ENCODE measurements around the gene RTN1.

The RTN1 gene

GRCh38 chr14:59848671-59849070, 21.9 kb downstream of the RTN1 start:
- no peak overlapping the region for H3K27ac Mint-ChIP-seq
- peaks cover 6% of the 10 kb centered on the region for H3K27me3 Mint-ChIP-seq (ENCODE audit: low read depth, poor library complexity)
- no peak for DNase-seq
- H3K9me3 Mint-ChIP-seq = no peaks in the 10 kb centered on the region
- H3K4me3 Mint-ChIP-seq = no peak overlapping the region
- H3K4me1 Mint-ChIP-seq = no peaks in the 10 kb centered on the region
- H3K36me3 Mint-ChIP-seq (ENCODE audit: low read depth) = no peaks in the 10 kb centered on the region
- no peak for TF ChIP-seq CTCF (IDR thresholded peaks at IDR 0.05)

GRCh38 chr14:59847711-59848110, 22.9 kb downstream of the RTN1 start:
- TF ChIP-seq CTCF (IDR thresholded peaks at IDR 0.05) = no peak
- H3K9me3 Mint-ChIP-seq = no peaks in the 10 kb centered on the region
- no peak for DNase-seq
- H3K27ac Mint-ChIP-seq = no peak overlapping the region
- peaks cover 6% of the 10 kb centered on the region for H3K27me3 Mint-ChIP-seq (ENCODE audit: low read depth, poor library complexity)
- no peaks in the 10 kb centered on the region for H3K4me1 Mint-ChIP-seq
- H3K4me3 Mint-ChIP-seq = no peak overlapping the region
- no peaks in the 10 kb centered on the region for H3K36me3 Mint-ChIP-seq (ENCODE audit: low read depth)

GRCh38 chr14:59846595-59846994, 24.0 kb downstream of the RTN1 start:
- H3K27ac Mint-ChIP-seq = no peak overlapping the region
- no peak for TF ChIP-seq CTCF (IDR thresholded peaks at IDR 0.05)
- no peaks in the 10 kb centered on the region for H3K4me1 Mint-ChIP-seq
- peaks cover 6% of the 10 kb centered on the region for H3K27me3 Mint-ChIP-seq (ENCODE audit: low read depth, poor library complexity)
- H3K9me3 Mint-ChIP-seq = no peaks in the 10 kb centered on the region
- no peak overlapping the region for H3K4me3 Mint-ChIP-seq
- DNase-seq = no peak
- no peaks in the 10 kb centered on the region for H3K36me3 Mint-ChIP-seq (ENCODE audit: low read depth)

- Mint-ChIP-seq H3K4me1 (no peaks in the 10 kb centered on the region), H3K36me3 (ENCODE audit: low read depth) (no peaks in the 10 kb centered on the region), H3K4me3 (no peak overlapping the region), H3K27ac (no peak overlapping the region), H3K27me3 (ENCODE audit: low read depth, poor library complexity) (peaks cover 6% of the 10 kb centered on the region), H3K9me3 (no peaks in the 10 kb centered on the region)
- TF ChIP-seq CTCF (IDR thresholded peaks at IDR 0.05) = no peak
- DNase-seq = no peak
These were observed 25.3 kb downstream of the RTN1 start for GRCh38 chr14:59845245-59845644.

- DNase-seq = no peak
- Mint-ChIP-seq H3K4me1 (no peaks in the 10 kb centered on the region), H3K27me3 (ENCODE audit: low read depth, poor library complexity) (peaks cover 5% of the 10 kb centered on the region), H3K4me3 (no peak overlapping the region), H3K9me3 (no peaks in the 10 kb centered on the region), H3K36me3 (ENCODE audit: low read depth) (no peaks in the 10 kb centered on the region), H3K27ac (no peak overlapping the region)
- TF ChIP-seq CTCF (IDR thresholded peaks at IDR 0.05) = no peak
These were observed 26.3 kb downstream of the RTN1 start for GRCh38 chr14:59844186-59844812.

GRCh38 chr14:59836116-59836515, 34.5 kb downstream of the RTN1 start:
- TF ChIP-seq CTCF (IDR thresholded peaks at IDR 0.05) = no peak
- Mint-ChIP-seq H3K4me3 (no peak overlapping the region), H3K9me3 (no peaks in the 10 kb centered on the region), H3K4me1 (peaks cover 7% of the 10 kb centered on the region), H3K27ac (no peak overlapping the region), H3K27me3 (ENCODE audit: low read depth, poor library complexity) (peaks cover 12% of the 10 kb centered on the region), H3K36me3 (ENCODE audit: low read depth) (no peaks in the 10 kb centered on the region)
- no peak for DNase-seq

Data from nephron progenitor cell (in vitro differentiated cells).